Spleen (tissue), 7 donors: ENCODE measurements around the gene DUSP8.
"Not testable (repeated sequence)": the region's sequence is repeated elsewhere in the genome, so short reads cannot be mapped to it uniquely, and the experiment has no call there.

Experiments used
- POLR2AphosphoS5 ChIP-seq, 3 donors: sonication (generic); formaldehyde crosslinking; IDR thresholded peaks; one replicate each; pipeline ENCODE4 v1.5.1; 2017; ENCODE audit warnings: antibody characterized with exemption in 3 of 3
- TF ChIP-seq, protein P1 (sequence below), 11 experiments: fragments of 200-600 bp in 7 of 11; fragments of 450-650 bp in 4 of 11; sonication (generic) in 4 of 11; IDR thresholded peaks in 8 of 11; conservative IDR thresholded peaks in 3 of 11; 1 replicate in 7 of 11; 2 replicates in 4 of 11; pipeline versions ENCODE4 v1.4.0 to v1.8.0; 2016 to 2021; ENCODE audit warnings: antibody characterized with exemption in 11 of 11, inconsistent platforms in 4 of 11, mild to moderate bottlenecking in 1 of 11
- donor health status: DM: no; HTN: no; CAD: no; lungs with moderate emphysema.
- donor health status: DM: no; HTN: no; CAD: no.
- donor health status: DM: no; HTN: no; CAD: no.

DNA sequence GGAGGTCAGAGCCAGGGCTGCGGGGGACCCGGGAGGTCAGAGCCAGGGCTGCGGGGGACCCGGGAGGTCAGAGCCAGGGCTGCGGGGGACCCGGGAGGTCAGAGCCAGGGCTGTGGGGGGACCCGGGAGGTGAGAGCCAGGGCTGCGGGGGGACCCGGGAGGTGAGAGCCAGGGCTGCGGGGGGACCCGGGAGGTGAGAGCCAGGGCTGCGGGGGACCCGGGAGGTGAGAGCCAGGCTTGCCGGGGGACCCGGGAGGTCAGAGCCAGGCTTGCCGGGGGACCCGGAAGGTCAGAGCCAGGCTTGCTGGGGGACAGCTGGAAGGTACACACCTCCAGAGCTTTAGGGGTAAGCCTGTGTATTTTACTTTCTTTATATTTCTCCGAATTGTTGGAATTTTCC lies 61.7 kb downstream of the DUSP8 start:
- TF ChIP-seq POLR2AphosphoS5 (IDR thresholded peaks at IDR 0.05), result not testable (repeated sequence)
- TF ChIP-seq, protein P1, sequence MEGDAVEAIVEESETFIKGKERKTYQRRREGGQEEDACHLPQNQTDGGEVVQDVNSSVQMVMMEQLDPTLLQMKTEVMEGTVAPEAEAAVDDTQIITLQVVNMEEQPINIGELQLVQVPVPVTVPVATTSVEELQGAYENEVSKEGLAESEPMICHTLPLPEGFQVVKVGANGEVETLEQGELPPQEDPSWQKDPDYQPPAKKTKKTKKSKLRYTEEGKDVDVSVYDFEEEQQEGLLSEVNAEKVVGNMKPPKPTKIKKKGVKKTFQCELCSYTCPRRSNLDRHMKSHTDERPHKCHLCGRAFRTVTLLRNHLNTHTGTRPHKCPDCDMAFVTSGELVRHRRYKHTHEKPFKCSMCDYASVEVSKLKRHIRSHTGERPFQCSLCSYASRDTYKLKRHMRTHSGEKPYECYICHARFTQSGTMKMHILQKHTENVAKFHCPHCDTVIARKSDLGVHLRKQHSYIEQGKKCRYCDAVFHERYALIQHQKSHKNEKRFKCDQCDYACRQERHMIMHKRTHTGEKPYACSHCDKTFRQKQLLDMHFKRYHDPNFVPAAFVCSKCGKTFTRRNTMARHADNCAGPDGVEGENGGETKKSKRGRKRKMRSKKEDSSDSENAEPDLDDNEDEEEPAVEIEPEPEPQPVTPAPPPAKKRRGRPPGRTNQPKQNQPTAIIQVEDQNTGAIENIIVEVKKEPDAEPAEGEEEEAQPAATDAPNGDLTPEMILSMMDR (IDR thresholded peaks at IDR 0.05 in 8 of 11, conservative IDR thresholded peaks at IDR 0.05 in 3 of 11), result not testable (repeated sequence)
